GM23248 (cell line): ENCODE data around the gene JARID2.

ENCODE experiments used
- EZH2 ChIP-seq: fragments of 200-600 bp; sonication (generic); IDR thresholded peaks from 2 replicates; pipeline ENCODE4 v1.6.1; 2018; ENCODE audit warnings: antibody characterized with exemption, mild to moderate bottlenecking; ENCODE audit not compliant: insufficient read depth, poor library complexity, severe bottlenecking
- EZH2phosphoT487 ChIP-seq: fragments of 200-600 bp; sonication (generic); IDR thresholded peaks from 2 replicates; pipeline ENCODE4 v1.6.1; 2018; ENCODE audit warnings: antibody characterized with exemption, moderate library complexity, mild to moderate bottlenecking, low read depth; ENCODE audit not compliant: insufficient read depth

- TF ChIP-seq EZH2: no peak
- TF ChIP-seq EZH2phosphoT487: no peak
These were observed 263.6 kb downstream of the JARID2 start for GRCh38 chr6:15509335-15509933.
